Activated CD8-positive, alpha-beta memory T cell treated with anti-CD3 and anti-CD28 coated beads for 4 hours (primary cell): ENCODE data around the gene UNC5B.

Experiments used
- DNase-seq, 2 donors: peaks; one replicate each; pipeline ENCODE4 v3.0.0-alpha.2; 2020; ENCODE audit warnings: low read depth in 2 of 2

The UNC5B gene

GRCh38 chr10:71319042-71319799 is 106.9 kb downstream of the UNC5B start, which contains the start of gene SLC29A3:
Gene SLC29A3 (plus strand): TSS chr10:71319259. CDS start chr10:71319310, 51 bp downstream.
- peak; percentile 71 to 77 for DNase-seq

GRCh38 chr10:71319800-71320392 is 107.5 kb downstream of the UNC5B start:
- no peak for DNase-seq

- DNase-seq, result no peak
Observed at GRCh38 chr10:71320592-71320991, 108.2 kb downstream of the UNC5B start.

- DNase-seq, result no peak
Observed at GRCh38 chr10:71321386-71321785, 109.0 kb downstream of the UNC5B start.

GRCh38 chr10:71323407-71323806 is 111.0 kb downstream of the UNC5B start:
- no peak for DNase-seq

- no peak for DNase-seq
Observed at GRCh38 chr10:71324743-71325142, 112.4 kb downstream of the UNC5B start.

- no peak for DNase-seq
Observed at GRCh38 chr10:71325267-71325666, 112.9 kb downstream of the UNC5B start.

GRCh38 chr10:71326464-71326881 is 114.1 kb downstream of the UNC5B start:
- no peak for DNase-seq

- no peak for DNase-seq
Observed at GRCh38 chr10:71330789-71331404, 118.5 kb downstream of the UNC5B start.

- DNase-seq, result no peak
Observed at GRCh38 chr10:71331736-71332135, 119.4 kb downstream of the UNC5B start.

GRCh38 chr10:71332466-71332865 is 120.1 kb downstream of the UNC5B start:
- no peak for DNase-seq

- no peak for DNase-seq
Observed at GRCh38 chr10:71333129-71333887, 120.9 kb downstream of the UNC5B start.

- DNase-seq, result no peak
Observed at GRCh38 chr10:71334221-71334791, 121.9 kb downstream of the UNC5B start.

- DNase-seq, result no peak
Observed at GRCh38 chr10:71335173-71335708, 122.9 kb downstream of the UNC5B start.

GRCh38 chr10:71336632-71337031 is 124.3 kb downstream of the UNC5B start:
- no peak for DNase-seq

- no peak for DNase-seq
Observed at GRCh38 chr10:71337219-71337701, 124.9 kb downstream of the UNC5B start.

- no peak for DNase-seq
Observed at GRCh38 chr10:71338728-71339495, 126.5 kb downstream of the UNC5B start.

GRCh38 chr10:71339796-71340589 is 127.6 kb downstream of the UNC5B start:
- DNase-seq, result no peak

GRCh38 chr10:71342573-71343391 is 130.4 kb downstream of the UNC5B start:
- DNase-seq, result no peak
